ENCODE measurements around the gene CDS2.

DNA sequence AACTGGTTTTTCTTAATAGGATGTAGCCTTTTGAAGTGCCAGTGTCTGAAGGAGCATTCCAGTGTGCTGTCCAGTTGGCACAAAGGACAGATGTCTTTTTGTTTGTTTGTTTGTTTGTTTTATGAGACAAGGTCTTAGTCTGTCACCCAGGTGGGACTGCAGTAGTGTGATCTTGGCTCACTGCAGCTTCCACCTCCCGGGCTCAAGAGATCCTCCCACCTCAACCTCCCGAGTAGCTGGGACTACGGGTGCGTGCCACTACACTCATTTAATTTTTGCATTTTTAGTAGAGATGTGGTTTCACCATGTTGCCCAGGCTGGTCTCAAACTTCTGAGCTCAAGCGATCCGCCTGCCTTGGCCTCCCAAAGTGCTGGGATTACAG, 27.7 kb downstream of the CDS2 start:
- no peak for TF ChIP-seq POLR2A (IDR thresholded peaks at IDR 0.05; ENCODE audit: borderline replicate concordance, extremely low read depth, insufficient read depth, insufficient read length)
- TF ChIP-seq, protein P1, sequence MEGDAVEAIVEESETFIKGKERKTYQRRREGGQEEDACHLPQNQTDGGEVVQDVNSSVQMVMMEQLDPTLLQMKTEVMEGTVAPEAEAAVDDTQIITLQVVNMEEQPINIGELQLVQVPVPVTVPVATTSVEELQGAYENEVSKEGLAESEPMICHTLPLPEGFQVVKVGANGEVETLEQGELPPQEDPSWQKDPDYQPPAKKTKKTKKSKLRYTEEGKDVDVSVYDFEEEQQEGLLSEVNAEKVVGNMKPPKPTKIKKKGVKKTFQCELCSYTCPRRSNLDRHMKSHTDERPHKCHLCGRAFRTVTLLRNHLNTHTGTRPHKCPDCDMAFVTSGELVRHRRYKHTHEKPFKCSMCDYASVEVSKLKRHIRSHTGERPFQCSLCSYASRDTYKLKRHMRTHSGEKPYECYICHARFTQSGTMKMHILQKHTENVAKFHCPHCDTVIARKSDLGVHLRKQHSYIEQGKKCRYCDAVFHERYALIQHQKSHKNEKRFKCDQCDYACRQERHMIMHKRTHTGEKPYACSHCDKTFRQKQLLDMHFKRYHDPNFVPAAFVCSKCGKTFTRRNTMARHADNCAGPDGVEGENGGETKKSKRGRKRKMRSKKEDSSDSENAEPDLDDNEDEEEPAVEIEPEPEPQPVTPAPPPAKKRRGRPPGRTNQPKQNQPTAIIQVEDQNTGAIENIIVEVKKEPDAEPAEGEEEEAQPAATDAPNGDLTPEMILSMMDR (IDR thresholded peaks at IDR 0.05 in 2 of 3, conservative IDR thresholded peaks at IDR 0.05 in 1 of 3; ENCODE audit: borderline replicate concordance in 1 of 3, insufficient read depth in 1 of 3, low read depth in 2 of 3, low read length in 2 of 3): no peak
- TF ChIP-seq EZH2 (IDR thresholded peaks at IDR 0.05): no peak
- no peak for TF ChIP-seq YY1 (IDR thresholded peaks at IDR 0.05; ENCODE audit: extremely low read depth, insufficient replicate concordance, low read depth, low read length)
- no peak for TF ChIP-seq RAD21 (IDR thresholded peaks at IDR 0.05; ENCODE audit: low read depth)
- no peak for TF ChIP-seq POLR2AphosphoS5 (IDR thresholded peaks at IDR 0.05; ENCODE audit: low read depth, low read length)
- no peak for TF ChIP-seq CBX3 (IDR thresholded peaks at IDR 0.05; ENCODE audit: low read depth)
- no peak for TF ChIP-seq CEBPB (IDR thresholded peaks at IDR 0.05; ENCODE audit: low read depth)
- TF ChIP-seq ZNF274 (IDR thresholded peaks at IDR 0.05; ENCODE audit: low read depth, low read length): no peak
- no peak for TF ChIP-seq ZFX (IDR thresholded peaks at IDR 0.05)
- no peak for TF ChIP-seq TCF7L2 (IDR thresholded peaks at IDR 0.05; ENCODE audit: borderline replicate concordance, extremely low read depth, insufficient read depth, insufficient read length)
- TF ChIP-seq EZH2phosphoT487 (IDR thresholded peaks at IDR 0.05; ENCODE audit: borderline replicate concordance): no peak
- no peak for TF ChIP-seq SP1 (IDR thresholded peaks at IDR 0.05; ENCODE audit: low read depth)
- TF ChIP-seq, protein P2, sequence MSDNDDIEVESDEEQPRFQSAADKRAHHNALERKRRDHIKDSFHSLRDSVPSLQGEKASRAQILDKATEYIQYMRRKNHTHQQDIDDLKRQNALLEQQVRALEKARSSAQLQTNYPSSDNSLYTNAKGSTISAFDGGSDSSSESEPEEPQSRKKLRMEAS (IDR thresholded peaks at IDR 0.05): no peak
